Caco-2 (cell line): ENCODE results near the gene PRRC2A. TPM values are rescaled to one million over a fixed set of nuclear protein-coding genes. Genes with fewer than 3 reads are reported as not detected.

Source experiments
- Bru-seq: library from RNA; stranded (reverse); fragments of 400-500 nt; gene quantifications from one replicate; lab custom pipeline; 2021; lab: Mats Ljungman, UMichigan
- BruChase-seq, 2 experiments: library from RNA; stranded (reverse); fragments of 400-500 nt; gene quantifications; one replicate each; lab custom pipeline; 2021; lab: Mats Ljungman, UMichigan
- BruUV-seq: library from RNA; stranded (reverse); fragments of 400-500 nt; replicated peaks from 2 replicates; lab custom pipeline; 2021; lab: Mats Ljungman, UMichigan
- CTCF ChIA-PET: fragments of 300-600 bp; sonication (Branson Sonifier 250); formaldehyde crosslinking; loops from one replicate; lab custom pipeline; 2022; ENCODE audit warnings: antibody characterized with exemption; lab: Charles Lee
- POLR2A ChIA-PET: fragments of 300-600 bp; sonication (Branson Sonifier 250); formaldehyde crosslinking; loops from one replicate; lab custom pipeline; 2022; ENCODE audit warnings: antibody characterized with exemption; lab: Charles Lee
- DNase-seq, 2 experiments: peaks; one replicate each; pipeline versions ENCODE4 v3.0.0 to v3.0.0-alpha.2; 2020 to 2022
- H3K27me3 ChIP-seq: replicated peaks from 2 replicates; pipeline ENCODE4 v1.6.0; 2011; ENCODE audit warnings: low read length; ENCODE audit not compliant: control insufficient read depth, insufficient read depth
- H3K36me3 ChIP-seq: 2 replicates; pipeline ENCODE4 v1.5.1; 2011; ENCODE audit warnings: low read length; ENCODE audit not compliant: control insufficient read depth, insufficient read depth
- H3K4me1 ChIP-seq: fragments of 250-450 bp; sonication (Bioruptor Pico); 2 replicates; pipeline ENCODE4 v1.5.1; 2020; ENCODE audit warnings: mild to moderate bottlenecking
- H3K4me3 ChIP-seq: 2 replicates; pipeline ENCODE4 v1.5.1; 2011; ENCODE audit warnings: low read depth, mild to moderate bottlenecking, control low read depth, low read length
- H3K9me3 ChIP-seq: fragments of 250-450 bp; sonication (Bioruptor Pico); 2 replicates; pipeline ENCODE4 v1.5.1; 2020; ENCODE audit warnings: mild to moderate bottlenecking, moderate library complexity
- H3K27ac Mint-ChIP-seq: one replicate; pipeline ENCODE4 v1.8.0; 2022; ENCODE audit warnings: mixed read lengths; ENCODE audit not compliant: unreplicated experiment
- H3K27me3 Mint-ChIP-seq: one replicate; pipeline ENCODE4 v1.8.0; 2022; ENCODE audit warnings: mixed read lengths; ENCODE audit not compliant: insufficient read depth, unreplicated experiment
- H3K36me3 Mint-ChIP-seq: one replicate; pipeline ENCODE4 v1.8.0; 2022; ENCODE audit warnings: mild to moderate bottlenecking, mixed read lengths; ENCODE audit not compliant: insufficient read depth, unreplicated experiment
- H3K4me1 Mint-ChIP-seq: one replicate; pipeline ENCODE4 v1.8.0; 2022; ENCODE audit warnings: low read depth, mixed read lengths; ENCODE audit not compliant: unreplicated experiment
- H3K4me3 Mint-ChIP-seq: one replicate; pipeline ENCODE4 v1.8.0; 2022; ENCODE audit warnings: mild to moderate bottlenecking, moderate library complexity, mixed read lengths; ENCODE audit not compliant: unreplicated experiment
- H3K9me3 Mint-ChIP-seq: one replicate; pipeline ENCODE4 v1.8.0; 2022; ENCODE audit warnings: mixed read lengths; ENCODE audit not compliant: unreplicated experiment
- CTCF ChIP-seq, 2 experiments: fragments of 200-600 bp in 1 of 2; IDR thresholded peaks; 1 replicate in 1 of 2; 2 replicates in 1 of 2; pipeline versions ENCODE4 v1.5.1 to v1.8.0; 2011 to 2022; ENCODE audit warnings: antibody characterized with exemption in 1 of 2, control low read depth in 1 of 2, inconsistent platforms in 1 of 2, low read depth in 1 of 2, low read length in 1 of 2, mild to moderate bottlenecking in 1 of 2, moderate library complexity in 1 of 2; ENCODE audit not compliant: insufficient read depth in 1 of 2, severe bottlenecking in 1 of 2, unreplicated experiment in 1 of 2
- intact Hi-C: fragments of 100-400 bp; cut with micrococcal nuclease; formaldehyde crosslinking; loops from one replicate; pipeline ENCODE4 v1.10.0; 2022; ENCODE audit not compliant: unreplicated experiment
- long read RNA-seq: library from polyadenylated mRNA; stranded (forward); transcript quantifications from one replicate; pipeline ENCODE4 v2.0.0, GENCODE V29; 2022
- total RNA-seq: library from RNA; stranded (reverse); gene quantifications from 2 replicates; pipeline ENCODE4 v1.2.3, GENCODE V29; 2022

PRRC2A gene
- 213 and 222 TPM in 2 replicates for total RNA-seq
- percentile 92 among the genes with signal in this experiment for Bru-seq, nascent RNA
- percentile 93 among the genes with signal in this experiment for BruChase-seq, experiment 1, labeled RNA remaining after a 2-hour chase
- percentile 98 among the genes with signal in this experiment for BruChase-seq, experiment 2, labeled RNA remaining after a 6-hour chase
- long read RNA-seq, partial matches to known transcripts = 15 of 15 reads
- long read RNA-seq, other reads (novel, unspliced or antisense) = 0 of 15 reads

DNA sequence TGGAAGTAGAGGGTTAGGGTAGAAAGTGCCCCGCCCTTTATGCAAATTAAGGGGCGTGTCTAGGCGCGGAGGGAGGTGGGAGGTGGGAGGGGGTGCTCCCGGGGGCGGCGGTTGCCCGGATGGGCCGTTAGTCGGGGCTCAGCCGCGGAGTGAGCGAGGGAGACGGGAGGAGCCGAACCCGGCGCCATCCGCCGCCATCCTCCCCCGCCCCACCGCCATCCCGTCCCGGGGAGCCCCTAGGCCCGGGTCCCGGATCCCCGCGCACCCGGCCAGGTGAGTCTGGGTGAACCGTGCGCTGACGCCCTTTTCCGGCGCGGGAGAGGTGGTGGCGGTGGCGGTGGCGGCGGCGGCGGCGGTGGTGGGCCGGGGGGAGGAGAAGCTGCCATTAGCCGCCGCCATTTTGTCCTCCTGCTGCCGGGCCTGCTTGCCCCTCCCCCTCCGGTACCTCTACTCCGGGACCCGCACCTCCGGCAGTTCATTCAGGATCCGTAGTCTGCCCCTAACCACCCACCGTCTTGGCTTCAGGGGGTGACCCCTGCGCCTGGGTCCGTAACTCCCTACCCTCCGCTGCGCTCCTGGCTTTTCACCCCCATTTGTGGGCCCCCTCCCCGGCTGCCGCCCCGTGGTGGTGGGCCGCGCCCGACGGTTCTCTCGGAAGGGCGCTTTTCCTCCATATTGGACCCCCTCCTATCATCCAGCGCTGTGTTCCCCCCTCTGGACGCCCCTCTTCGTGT, at the start of gene PRRC2A:
Gene PRRC2A (plus strand): TSS at position 130 of the 734 bp plus-strand sequence. CDS start 2,075 bp downstream, outside the sequence.
- Histone ChIP-seq H3K36me3 (peaks cover 14% of the 10 kb centered on the region), H3K4me1 (peaks cover 13% of the 10 kb centered on the region), H3K9me3 (no peaks in the 10 kb centered on the region), H3K4me3 (peak within 1 kb of the TSS; percentile 77), H3K27me3 (no peaks in the 10 kb centered on the region)
- BruUV-seq = no TSS peak
- peak; percentile 81 to 87 for DNase-seq
- peaks cover 12% of the 10 kb centered on the region for H3K4me1 Mint-ChIP-seq
- intact Hi-C loops = loop anchor here (1.0 to 2.0 kb wide), 3 partner anchors 32 to 74 kb away; partner anchors contain the start of genes ATP6V1G2 and BAG6
- peak within 1 kb of the TSS; percentile 99 for H3K27ac Mint-ChIP-seq
- peaks cover 56% of the 10 kb centered on the region for H3K36me3 Mint-ChIP-seq
- H3K27me3 Mint-ChIP-seq = no peaks in the 10 kb centered on the region
- H3K9me3 Mint-ChIP-seq = no peaks in the 10 kb centered on the region
- POLR2A ChIA-PET = interaction anchor here (0.6 to 1.8 kb wide), 4 partner anchors 32 to 1117 kb away, joined by 3 to 13 read pairs (median 4); partner anchors contain the start of genes BAG6, C6orf47 and DDX39B
- CTCF ChIA-PET = interaction anchor here (0.6 to 1.0 kb wide), 3 partner anchors 35 to 507 kb away, joined by 3 to 4 read pairs (median 3); partner anchors contain the start of genes ATF6B and LST1
- peak within 1 kb of the TSS; percentile 83 for H3K4me3 Mint-ChIP-seq
- no peak for TF ChIP-seq CTCF (IDR thresholded peaks at IDR 0.05; ENCODE audit: insufficient read depth in 1 of 2, low read depth in 1 of 2, low read length in 1 of 2, severe bottlenecking in 1 of 2, unreplicated experiment in 1 of 2)

DNA sequence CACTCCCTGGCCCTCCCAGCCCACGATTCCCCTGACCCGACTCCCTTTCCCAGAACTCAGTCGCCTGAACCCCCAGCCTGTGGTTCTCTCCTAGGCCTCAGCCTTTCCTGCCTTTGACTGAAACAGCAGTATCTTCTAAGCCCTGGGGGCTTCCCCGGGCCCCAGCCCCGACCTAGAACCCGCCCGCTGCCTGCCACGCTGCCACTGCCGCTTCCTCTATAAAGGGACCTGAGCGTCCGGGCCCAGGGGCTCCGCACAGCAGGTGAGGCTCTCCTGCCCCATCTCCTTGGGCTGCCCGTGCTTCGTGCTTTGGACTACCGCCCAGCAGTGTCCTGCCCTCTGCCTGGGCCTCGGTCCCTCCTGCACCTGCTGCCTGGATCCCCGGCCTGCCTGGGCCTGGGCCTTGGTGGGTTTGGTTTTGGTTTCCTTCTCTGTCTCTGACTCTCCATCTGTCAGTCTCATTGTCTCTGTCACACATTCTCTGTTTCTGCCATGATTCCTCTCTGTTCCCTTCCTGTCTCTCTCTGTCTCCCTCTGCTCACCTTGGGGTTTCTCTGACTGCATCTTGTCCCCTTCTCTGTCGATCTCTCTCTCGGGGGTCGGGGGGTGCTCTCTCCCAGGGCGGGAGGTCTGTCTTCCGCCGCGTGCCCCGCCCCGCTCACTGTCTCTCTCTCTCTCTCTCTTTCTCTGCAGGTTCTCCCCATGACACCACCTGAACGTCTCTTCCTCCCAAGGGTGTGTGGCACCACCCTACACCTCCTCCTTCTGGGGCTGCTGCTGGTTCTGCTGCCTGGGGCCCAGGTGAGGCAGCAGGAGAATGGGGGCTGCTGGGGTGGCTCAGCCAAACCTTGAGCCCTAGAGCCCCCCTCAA, 48.2 kb upstream of the PRRC2A start, which contains the start of gene LTA:
Gene LTA (plus strand): TSS at position 249 of the 871 bp plus-strand sequence. CDS start 454 bp downstream, at position 703.
- no peaks in the 10 kb centered on the region for H3K27me3 ChIP-seq
- peaks cover 18% of the 10 kb centered on the region for H3K4me1 Mint-ChIP-seq
- ChIA-PET CTCF (no interaction called here), POLR2A (no interaction called here)
- H3K9me3 Mint-ChIP-seq = no peaks in the 10 kb centered on the region
- H3K27ac Mint-ChIP-seq = peak within 1 kb of the TSS; percentile 53
- no peak within 1 kb of the TSS for H3K4me3 Mint-ChIP-seq
- no peaks in the 10 kb centered on the region for H3K36me3 ChIP-seq
- H3K4me1 ChIP-seq = peaks cover 10% of the 10 kb centered on the region
- peaks cover 3% of the 10 kb centered on the region for H3K27me3 Mint-ChIP-seq
- no peaks in the 10 kb centered on the region for H3K9me3 ChIP-seq
- TF ChIP-seq CTCF (IDR thresholded peaks at IDR 0.05; ENCODE audit: insufficient read depth in 1 of 2, low read depth in 1 of 2, low read length in 1 of 2, severe bottlenecking in 1 of 2, unreplicated experiment in 1 of 2) = no peak
- no peak within 1 kb of the TSS for H3K4me3 ChIP-seq
- intact Hi-C loops = no loop called here
- no TSS peak for BruUV-seq
- DNase-seq = no peak
- H3K36me3 Mint-ChIP-seq = no peaks in the 10 kb centered on the region
